DMS 273 (cell line): Measurements from ENCODE around the gene LRRC47.

Experiments
- DNase-seq: peaks from one replicate; lab custom pipeline; 2025; ENCODE audit not compliant: unreplicated experiment; lab: John Stamatoyannopoulos, UW

LRRC47 gene

DNA sequence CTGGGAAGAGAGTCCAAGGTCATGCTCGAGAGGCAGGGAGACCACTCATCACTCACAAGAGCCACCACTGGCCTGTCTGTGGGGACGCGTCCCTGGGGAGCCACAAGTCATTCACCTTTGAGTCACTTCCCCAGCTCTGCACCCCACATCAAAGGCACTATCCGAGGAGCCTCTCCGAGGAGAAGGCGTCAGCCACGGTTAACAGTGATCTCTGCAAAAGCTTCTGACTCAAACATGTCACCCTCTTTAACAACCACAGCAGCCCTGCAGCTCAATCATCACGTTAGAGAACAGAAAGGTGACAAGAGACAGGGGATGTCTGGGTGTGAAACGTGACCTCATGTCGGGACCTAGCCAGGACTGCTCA lies 9.0 kb downstream of the LRRC47 start:
- DNase-seq = no peak

DNA sequence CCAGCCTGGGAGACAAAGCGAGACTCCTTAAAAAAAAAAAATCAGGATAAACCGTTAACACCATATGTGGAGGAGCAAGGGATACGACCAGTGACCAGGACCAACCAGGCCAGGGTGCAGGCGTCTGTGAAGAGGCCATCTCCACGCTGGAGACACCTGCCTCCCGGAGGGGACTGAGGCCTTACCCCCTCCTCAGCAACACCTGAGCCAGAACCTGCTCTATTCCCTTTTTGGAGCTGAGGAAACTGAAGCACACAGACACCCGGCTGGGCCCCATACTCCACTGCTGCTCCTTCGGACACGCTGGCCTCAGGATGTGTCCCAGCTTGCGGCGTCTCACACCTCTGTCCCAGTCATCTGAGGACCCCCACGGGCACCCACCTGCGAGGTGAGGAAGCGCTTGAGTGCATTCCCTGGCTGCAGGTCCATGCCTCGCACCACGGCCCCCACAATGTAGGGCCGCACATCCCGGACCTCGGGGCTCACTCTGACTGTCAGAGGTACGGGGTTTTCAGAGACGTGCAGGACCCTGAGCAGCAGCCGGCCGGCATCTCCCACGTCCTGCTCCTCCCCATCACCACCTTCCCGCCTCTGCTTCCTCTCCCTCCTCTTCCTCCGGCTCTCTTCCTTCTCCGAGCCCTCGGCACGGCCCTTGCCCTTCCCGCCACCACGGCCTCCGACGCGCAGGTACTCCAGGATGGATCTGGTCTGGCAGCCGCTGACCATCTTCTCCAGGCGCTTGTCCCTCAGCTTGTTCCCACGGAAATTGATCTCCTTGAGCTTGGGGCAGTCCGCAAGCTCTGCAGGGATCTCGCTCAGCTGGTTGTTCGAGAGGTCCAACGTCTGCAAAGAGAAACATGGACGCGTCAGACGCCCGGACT lies 9.6 kb downstream of the LRRC47 start:
- no peak for DNase-seq

DNA sequence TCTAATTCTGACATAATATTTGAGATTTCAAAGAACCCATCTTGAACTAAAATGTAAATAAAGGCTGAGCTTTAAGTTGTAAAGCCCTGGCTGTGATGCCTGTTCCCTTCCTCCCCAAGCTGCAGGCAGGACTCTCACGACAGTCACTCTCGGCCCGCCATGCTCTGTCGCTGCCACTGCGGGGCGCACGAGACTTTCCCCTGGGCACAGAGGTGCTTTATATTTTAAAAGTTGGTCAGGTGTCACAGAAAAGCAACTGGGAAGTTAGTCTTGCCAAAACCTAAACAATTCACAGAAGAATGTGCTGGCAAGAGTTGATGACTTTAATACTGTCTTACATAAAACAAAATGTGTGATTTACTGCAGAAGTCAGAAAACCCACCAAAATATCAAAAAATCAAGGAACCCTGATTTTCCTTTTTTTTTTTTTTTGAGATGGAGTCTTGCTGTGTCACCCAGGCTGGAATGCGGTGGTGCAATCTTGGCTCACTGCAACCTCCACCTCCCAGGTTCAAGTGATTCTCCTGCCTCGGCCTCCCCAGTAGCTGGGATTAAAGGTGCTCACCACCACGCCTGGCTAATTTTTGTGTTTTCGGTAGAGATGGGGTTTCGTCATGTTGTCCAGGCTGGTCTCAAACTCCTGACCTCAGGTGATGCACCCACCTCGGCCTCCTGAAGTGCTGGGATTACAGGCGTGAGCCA lies 10.7 kb downstream of the LRRC47 start:
- DNase-seq = peak; percentile 47

DNA sequence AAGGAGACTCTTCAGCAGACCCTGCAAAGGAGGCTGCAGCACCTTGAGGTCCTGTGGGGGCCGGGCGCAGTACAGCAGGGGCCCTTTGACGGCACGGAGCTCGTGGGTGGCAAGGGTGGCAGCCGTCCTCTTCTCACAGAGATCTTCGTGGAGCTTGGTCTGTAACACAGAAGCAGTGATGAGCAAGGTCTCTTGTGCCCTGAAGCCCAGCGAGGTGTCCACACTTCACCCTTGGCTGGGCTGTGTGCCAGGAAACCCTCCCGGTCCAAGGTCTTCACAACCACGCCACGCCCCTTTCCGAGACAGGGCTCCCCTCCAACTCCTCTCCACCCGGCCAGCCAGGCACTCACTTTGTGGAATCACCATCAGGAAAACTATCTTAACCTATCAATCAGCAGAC lies 11.3 kb downstream of the LRRC47 start:
- no peak for DNase-seq

DNA sequence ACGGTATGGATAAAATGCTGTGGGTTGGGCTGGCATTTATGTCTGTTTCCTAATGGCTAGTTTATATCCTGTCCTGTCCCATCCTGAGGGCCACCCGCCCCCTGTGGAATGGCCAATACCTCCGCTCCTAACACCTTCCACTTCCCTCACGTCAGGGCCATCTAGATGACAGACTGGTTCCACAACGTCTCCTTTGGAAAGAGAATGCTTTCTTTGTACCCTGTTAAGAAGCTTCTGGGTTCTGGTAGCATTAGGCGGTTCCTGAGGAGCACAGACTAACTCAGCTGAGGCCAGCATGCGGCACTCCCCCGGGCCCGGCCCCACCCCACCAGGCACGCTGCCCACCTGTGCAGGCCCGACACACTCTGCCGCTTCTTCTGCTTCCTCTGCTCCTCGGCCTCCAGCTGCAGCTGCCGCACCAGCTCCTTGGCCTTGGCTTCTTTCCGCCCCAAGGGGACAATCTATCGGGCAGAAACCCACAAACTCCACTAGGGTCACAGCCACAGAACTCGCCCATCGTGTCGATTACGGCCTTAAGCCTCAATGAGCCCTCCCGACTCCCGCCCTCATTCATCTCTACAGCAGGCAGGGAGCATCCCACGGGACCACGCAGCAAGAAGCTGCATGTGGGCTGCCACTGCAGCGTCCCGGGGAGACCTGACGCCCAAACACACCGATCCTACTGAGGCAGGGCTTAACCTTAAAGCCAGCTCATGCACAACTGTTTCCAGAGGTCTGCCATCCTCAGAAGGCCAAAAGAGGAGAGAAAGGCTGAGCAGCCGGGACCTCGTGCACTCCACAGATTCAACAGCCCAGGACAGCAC lies 12.4 kb downstream of the LRRC47 start:
- no peak for DNase-seq

DNA sequence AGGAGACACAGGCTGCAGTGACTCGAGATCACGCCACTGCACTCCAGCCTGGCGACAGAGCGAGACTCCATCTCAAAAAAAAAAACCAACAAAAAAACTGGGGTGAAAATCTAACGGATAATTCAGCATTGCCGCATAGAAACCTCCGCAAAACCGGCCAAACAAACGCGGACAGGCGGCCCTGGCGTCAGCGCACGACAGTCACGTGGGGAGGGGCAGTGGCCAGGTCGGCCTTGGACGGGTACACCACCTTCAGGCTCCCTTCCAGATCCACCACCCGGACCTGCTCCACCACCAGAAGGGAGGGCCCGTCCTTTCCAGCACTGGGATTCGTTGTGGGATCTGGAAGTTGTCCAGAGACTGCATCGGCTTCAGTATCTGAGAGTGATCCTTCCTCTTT lies 15.4 kb downstream of the LRRC47 start:
- no peak for DNase-seq

DNA sequence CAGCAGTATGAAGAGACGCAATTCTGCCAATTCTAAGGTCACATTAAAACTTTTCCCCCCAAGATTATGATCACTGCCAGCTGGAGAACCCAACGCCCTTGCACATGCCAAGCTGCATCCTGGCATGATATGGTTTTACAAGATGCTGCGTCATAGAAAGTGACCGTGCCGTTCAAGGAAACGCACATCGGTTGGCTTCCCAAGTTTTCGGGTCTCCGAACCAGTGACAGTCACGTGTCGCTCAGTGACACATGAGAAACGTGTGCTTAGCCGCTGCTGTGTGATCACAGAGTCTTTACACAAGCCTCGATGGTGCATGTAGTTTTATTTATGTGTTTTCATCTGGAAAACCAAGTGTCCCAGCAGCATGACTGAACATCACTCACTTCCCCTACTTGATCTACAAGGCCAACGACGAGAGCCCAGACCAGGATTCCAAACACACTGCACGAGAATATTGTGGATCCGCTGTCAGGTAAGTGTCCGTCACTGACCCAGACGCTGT lies 16.3 kb downstream of the LRRC47 start:
- DNase-seq = no peak

DNA sequence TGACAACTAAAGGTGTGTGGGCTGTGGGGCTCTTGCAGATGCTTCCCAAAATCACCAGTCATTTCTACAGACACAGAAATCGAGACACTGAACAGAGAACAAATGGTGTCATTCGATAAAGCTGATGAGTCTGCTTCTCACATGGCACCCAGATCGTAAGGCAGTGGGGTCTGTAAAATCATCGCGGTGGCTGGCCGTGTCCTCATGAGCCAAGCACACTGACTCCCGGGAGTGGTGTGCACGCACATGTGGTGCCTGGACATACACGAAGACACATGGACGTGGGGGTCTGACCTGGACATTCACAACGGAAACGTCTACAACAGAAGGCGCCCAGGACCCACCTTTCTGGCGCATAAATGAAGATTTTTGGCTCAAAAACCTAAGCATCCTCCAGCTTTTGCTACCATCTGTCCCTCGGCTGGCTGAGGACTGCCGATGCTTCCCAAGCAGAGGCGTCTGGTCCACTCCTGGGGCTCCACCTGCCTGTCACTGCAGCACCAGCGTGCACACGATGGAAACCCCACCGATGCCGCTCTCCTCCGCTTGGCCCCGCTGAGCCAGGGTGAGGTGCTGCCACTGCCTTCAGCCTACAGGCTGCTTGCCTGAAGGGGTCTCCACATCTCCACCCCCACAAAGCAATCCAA lies 16.9 kb downstream of the LRRC47 start:
- peak; percentile 76 for DNase-seq

DNA sequence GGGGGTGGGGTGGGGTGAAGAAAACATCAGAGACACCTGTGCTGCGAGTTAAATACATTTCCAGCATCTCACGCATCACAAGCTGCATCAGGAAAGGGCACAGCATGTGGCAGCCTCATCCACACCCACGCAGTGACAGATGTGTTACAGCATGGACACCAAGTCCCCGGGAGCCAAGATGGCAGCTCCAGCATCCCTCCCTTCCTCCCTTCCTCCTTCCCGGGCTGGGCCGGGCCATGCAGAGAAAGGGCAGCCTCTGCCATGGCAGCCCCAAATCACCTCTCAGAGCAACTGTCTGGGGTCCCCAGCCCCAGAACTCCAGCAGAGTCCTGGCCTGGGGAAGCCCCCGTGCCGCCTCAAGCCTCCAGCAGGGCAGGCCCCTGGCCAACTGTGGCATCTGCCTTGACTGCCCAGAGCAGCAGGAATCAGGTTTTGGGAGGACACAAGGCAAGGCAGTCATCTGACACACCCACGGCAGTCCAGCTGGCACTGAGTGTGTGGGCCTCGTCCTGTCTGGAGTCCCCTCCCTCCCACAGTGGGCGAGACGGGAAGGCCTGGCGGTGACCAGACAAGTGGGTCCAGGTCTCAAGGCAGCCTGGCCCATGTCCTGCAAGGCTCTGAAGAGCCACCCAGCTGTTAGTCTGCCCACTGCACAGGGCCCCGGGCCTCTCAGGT lies 17.6 kb downstream of the LRRC47 start:
- DNase-seq = peak; percentile 88

DNA sequence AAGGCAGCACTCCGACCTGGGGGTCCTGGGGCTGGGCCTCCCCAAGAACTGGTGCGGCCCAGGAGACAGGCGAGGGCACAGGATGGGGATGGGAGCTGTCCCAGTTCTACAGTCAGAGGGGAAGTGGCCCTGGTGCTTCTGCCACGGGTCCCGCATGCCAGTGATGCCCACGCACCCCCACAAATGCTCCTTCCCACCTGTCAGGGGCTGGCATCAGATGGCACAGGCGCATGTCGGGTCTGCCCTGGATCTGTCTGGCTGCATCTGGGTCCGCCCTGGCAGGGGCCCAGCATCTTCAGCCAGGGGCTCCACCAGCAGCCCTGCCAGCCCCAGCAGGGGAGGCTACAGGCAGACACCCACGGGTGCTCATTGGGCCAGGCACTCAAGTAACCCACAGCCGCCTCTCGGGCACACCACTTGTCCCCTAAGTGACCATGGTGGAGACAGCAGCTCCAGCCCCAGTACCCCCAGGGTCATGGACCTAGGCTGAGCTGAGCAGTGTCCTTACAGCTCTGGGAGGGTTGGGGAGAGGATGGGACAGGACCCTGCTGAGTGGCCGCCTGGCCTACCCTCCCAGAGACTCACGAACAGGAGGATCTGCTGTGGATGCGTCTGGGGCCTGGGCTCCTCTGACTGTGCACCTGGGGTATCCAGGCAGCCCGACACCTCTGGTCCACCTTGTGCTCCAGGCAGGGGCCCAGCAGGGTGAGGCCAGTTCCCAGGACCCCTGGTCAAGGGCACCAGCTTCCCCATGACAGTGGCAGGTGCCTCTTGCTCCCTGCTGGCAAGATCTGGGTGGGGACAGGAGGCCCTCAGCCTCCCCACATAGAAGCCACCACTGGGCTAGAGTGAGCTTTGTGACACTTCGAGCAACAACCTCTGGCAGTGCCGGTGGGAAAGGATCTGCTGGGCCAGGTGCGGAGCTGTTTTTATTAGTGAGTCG lies 18.4 kb downstream of the LRRC47 start:
- peak; percentile 51 for DNase-seq

DNA sequence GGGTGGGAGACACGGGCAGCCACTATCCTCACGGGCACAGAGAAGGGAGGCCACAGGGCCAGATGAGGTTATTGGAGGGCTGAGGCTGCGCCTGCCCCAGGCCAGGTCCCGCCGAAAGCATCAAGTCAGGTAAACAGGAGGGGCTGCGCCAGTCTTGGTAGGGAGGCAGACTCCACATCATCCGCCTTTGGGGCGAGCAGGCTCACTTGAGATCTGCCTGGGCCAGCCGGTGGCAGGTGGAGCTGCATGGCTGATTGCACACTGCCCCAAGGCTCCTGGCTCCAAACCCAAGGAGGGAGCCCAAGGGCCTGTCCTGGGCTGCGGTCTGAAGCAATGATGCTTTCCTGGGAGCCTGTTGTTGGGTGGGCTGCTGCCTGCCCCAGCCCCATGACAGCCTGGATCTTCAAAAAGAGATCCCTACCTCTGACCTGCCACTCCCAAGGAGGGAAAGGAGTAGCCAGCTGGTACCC lies 19.2 kb downstream of the LRRC47 start:
- peak; percentile 82 for DNase-seq

DNA sequence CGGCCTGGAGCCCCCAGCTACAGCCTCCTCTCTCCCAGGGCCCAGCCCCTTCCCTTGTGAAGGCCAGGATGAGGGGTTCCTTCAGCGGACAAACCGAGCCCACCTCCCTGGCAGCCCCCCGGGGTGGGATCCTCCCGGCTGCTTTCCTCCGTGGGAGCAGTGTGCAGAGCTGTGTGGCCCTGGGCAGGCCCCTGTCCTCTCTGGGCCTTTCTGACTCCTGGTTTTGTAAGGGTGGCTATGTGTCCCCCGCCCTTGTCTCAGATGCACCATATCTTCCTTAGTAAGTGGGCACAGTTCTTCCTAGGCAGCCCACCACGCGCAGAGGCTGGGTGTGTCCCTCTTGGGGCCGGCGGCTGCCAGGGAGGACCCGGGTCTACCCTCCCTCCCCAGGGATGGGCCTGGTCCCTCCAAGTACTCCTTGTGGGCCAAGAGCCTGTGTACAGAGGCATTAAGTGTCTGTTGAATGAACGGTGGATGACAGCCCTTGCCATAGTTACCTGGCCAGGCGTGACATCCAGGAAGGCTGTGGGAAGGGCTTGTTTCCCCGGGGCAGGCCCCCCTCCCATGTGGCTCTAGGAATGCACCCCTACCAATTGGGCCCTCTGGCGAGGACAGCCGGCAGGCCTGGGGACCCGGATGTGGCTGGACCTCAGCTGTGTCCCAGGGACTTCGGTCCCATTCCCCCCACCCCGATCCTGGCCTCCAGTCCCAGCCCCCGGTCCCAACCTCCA lies 19.9 kb downstream of the LRRC47 start:
- DNase-seq = no peak

DNA sequence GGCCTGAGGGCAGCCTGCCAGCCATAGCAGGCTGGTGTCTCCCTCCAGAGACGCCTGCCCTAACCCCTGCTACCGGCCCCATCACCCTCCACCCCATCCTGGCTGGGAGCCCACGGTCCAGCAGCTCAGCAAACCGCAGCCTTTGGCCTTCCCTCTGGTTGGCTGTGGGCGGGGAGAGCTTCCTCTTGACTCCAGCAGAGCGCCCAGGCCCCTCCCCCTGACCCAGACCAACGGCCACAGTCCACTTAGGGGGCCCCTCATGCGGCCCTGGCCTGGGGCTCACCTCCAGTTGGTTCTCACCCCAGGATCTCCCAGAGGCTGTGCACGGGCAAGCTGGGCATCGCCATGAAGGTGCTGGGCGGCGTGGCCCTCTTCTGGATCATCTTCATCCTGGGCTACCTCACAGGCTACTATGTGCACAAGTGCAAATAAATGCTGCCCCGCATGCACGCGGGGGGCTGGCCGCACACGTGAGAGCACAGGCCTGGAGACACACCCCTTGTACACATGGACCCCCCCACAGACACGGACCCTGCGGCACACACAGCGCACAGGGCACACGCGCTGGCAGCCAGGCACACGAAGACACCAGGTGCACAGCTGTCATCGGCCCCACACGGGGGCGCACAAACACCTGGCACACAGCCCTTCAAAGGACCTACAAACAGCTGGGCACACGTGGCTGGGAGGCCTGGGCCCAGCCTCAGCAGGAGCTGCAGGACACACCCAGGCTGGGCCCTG lies 20.6 kb downstream of the LRRC47 start:
- peak; percentile 91 for DNase-seq

DNA sequence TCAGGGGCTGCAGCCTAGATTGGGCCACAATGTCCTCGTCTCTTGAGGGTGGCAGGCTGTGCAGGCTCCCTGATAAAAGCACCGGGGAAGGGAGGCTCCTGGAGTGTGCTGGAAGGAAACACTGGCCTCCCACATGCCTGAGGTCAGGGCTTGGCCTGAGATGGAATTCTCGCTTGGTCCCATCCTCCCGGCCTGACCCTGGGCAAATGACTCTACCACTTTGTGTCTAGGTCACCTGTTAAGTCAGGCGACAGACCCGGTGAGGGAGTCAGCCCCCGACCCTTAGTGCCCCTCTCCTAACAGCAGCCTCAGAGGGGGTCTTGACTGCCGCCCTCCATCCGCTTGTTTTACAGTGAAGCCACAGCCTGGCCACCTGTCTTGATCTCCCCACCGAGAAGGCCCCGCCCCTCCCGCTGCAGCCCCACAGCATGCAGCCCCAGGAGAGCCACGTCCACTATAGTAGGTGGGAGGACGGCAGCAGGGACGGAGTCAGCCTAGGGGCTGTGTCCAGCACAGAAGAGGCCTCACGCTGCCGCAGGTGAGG lies 21.3 kb downstream of the LRRC47 start:
- DNase-seq = no peak

DNA sequence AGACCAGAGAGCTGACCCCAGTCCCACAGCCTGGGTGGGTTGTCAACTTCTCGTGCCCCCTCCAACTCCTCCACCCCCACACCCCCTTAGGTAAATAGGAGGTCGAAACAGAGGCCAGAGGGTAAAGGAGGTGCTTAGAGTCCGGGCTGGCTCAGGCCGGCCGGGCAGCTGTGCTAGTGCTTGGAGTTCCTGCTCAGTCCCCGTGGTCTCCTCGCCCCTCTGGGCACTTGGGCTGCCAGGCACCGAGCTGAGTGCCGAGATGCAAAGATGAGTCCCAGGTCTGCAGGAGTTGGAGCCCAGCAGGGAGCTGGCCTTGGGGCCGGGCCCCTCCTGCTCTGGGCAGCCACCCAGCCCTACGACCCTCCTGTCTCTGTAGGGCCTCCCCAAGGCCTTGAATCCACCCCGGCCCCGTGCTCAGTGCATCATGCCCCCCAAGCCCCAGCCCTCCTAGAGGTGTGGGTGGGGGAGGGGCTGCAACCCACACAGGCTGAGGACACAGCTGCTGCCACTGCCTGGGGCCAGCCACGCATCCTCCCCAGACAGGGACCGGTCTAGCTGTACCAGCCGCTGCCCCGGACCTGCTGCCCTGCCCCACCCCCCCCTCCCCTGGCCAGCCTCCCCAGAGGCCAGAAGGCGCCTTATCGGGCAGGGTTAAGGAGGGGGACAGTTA lies 21.9 kb downstream of the LRRC47 start:
- peak; percentile 42 for DNase-seq

DNA sequence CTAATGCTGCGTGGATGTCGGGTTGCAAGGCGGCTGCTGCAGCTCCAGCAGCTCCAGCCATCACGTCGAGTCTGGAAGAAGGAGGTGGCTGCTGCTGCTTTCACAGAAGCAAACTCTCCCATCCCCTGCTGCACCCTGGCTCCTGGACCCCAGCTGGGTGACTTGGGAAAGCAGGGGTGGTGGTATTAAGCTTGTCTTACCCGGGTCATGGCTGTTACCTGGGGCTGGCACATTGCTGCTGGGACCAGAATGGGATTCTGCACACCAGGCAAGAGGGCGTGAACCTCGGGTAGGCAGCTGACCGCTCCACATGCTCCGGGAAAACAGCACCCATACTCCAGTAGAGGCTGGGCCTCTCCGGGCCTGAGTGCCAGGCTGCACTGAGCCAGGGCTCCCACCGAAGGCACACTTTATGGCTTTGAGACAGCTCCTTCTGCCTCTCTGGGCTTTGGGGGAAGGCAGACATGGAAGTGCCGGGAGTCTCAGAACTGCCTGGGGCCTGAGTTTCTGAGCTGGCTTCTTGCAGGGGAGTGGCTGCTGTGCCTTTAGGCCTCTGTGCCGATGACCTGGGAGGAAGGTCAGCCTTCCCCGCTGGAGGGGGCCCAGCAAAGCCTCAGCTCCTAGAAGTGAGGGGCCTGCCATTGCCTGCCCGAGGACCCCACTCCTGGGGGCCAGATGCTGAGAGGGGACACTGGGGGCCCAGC lies 22.6 kb downstream of the LRRC47 start:
- DNase-seq = peak; percentile 43
